Medulla oblongata (tissue), 1 donor: ENCODE data around the gene CYTH2.

Source experiments
- DNase-seq: peaks from one replicate; pipeline ENCODE4 v3.0.0-alpha.2; 2015; ENCODE audit errors: extremely low spot score

Gene CYTH2

DNA sequence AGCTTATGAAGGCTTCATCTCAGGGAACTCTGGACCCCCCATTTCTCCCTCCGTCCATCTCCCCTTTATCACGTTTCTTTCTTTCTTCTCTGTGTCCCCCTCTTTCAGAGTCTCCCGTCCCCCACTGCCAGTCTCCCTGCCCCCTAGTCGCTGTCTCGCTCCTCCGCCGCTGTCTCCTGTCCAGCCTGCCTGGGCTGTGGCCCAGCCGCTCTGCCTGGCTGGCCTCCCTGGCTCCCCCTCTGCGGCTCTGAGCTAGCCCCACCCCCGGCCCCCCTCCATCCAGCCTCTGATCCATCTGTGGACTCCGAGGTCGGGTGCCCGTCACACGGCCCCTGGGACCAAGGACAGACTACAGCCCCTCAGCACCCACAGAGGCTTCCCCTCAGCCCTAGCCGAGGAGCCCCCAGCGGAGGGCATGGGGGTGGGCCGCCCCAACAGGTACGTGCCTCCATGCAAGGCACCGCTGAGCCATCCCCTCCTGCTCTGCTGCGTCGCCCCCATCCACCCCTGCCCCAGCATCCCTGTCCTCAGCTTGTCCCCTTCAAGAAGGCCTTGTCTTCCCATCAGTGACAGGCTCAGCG lies 14.9 kb upstream of the CYTH2 start:
- DNase-seq: peak; percentile 47

DNA sequence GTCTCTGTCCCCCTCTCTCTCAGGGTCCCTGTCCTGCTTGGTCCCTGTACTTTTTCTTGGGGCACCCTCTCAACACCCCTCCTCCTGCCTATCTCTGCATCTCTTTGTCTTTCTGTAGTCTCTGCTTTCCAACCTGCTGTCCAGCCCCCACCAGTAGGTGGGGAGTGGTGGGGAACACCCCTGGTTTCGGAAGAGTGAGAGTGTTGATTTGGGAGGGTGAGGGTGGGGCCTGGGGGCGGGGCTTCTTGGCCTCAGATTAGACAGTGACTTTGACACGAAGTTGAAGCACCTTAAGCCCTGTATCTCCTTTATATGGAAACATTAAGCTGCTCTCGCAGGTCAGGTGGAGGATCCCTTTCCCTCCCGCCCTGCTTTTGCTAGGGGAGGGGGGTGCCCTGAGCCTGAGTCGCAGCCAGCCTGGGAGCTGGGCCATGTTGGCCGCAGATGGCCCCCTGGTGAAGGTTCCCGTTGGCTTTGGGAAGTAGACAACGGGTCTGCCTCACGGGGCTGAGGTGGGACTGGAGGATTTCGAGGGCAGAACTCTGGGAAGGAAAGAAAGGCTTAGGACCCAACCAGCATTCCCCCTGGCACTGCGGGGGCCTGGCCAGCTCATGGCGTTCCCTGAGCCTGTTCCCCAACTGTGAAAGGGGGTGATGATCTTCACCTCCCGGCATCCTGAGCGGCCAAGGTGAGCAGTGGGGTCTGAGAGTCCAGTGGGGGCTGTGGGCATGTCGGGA lies 13.8 kb upstream of the CYTH2 start, which contains the start of gene KCNJ14:
Gene KCNJ14 (plus strand): TSS at position 404 of the 737 bp plus-strand sequence. CDS start 6,151 bp downstream, outside the sequence.
- DNase-seq: peak; percentile 42

DNA sequence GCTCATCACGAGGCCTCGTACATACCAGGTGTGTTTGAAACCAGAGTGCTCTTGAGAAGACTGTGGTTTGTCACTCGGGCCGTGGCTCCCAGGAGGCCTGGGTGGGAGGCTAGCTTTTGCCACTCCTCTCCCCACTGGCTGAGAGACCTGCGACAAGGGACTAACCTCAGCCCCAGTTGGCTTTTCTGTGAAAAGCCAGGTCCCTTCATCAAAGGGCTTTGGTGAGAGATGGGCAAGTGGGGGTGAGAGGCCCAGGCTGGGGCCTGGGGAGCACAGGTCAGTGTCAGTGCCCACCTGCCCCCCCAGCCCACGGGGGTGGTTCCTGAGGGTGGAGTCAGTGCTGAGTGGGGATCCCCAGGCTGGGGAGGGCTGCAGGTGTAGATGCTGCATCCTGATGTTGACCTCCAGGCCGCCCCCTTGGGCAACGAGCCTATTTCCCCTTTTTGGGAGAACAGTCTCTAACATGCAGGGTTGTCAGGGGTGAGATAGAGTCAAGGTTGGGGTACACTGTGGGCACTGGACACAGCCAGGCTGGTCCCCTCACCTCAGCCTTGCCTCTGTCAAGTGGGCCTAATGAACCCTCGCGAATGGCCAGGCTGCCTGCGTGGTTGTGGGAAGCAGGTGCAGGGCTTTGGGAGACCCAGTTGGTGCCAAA lies 13.1 kb upstream of the CYTH2 start:
- no peak for DNase-seq

DNA sequence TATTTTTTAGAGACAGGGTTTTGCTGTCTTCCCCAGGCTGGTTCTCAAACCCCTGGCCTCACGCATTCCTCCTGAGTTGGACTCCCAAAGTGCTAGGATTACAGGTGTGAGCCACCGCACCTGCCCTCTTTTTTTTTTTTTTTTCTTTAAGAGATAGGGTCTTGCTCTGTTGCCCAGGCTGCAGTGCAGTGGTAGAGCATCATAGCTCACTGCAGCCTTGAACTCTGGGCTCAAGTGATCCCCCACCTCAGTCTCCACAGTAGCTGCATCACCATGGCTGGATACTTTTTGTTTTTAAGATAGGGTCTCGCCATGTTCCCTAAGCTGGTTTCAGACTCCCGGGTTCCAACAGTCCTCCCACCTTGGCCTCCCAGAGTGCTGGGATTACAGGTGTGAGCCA lies 12.3 kb upstream of the CYTH2 start:
- DNase-seq: no peak

DNA sequence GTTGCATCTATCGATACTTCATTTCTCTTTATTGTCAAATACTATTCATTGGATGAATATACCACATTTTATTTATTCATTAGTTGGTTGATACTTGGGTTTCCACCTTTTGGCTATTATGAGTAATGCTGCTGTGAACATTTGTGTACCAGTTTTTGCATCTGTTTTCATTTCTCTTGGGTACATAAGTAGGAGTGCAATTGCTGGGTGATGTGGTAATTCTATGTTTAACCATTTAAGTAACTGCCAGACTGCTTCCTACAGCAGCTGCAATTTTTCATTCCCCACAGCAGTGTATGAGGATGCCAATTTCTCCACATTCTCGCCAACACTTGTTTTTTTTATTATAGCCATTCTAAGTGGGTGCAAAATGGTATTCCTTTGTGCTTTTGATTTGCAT lies 11.2 kb upstream of the CYTH2 start:
- no peak for DNase-seq

DNA sequence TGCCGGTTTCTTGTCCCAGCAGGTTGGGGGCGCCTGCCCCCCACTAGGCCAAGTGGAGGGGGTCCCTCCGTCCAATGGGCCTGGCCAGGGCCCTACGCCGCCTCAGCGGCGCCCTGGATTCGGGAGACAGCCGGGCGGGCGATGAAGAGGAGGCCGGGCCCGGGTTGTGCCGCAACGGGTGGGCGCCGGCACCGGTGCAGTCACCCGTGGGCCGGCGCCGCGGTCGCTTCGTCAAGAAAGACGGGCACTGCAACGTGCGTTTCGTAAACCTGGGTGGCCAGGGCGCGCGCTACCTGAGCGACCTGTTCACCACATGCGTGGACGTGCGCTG lies 7.6 kb upstream of the CYTH2 start:
- no peak for DNase-seq

DNA sequence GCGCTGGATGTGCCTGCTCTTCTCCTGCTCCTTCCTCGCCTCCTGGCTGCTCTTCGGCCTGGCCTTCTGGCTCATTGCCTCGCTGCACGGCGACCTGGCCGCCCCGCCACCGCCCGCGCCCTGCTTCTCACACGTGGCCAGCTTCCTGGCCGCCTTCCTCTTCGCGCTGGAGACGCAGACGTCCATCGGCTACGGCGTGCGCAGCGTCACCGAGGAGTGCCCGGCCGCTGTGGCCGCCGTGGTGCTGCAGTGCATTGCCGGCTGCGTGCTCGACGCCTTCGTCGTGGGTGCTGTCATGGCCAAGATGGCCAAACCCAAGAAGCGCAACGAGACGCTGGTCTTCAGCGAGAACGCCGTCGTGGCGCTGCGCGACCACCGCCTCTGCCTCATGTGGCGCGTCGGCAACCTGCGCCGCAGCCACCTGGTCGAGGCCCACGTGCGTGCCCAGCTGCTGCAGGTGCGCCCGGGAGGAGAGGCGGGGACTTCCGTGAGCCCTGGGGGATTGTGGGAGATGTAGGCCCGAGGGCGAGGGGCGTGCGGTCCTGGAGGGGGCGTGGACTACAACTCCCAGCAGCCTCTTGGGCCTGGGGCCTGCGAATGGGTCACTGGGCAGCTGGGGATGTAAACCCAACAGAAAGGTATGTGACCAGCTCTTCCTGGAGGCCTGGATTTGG lies 7.0 kb upstream of the CYTH2 start:
- no peak for DNase-seq

DNA sequence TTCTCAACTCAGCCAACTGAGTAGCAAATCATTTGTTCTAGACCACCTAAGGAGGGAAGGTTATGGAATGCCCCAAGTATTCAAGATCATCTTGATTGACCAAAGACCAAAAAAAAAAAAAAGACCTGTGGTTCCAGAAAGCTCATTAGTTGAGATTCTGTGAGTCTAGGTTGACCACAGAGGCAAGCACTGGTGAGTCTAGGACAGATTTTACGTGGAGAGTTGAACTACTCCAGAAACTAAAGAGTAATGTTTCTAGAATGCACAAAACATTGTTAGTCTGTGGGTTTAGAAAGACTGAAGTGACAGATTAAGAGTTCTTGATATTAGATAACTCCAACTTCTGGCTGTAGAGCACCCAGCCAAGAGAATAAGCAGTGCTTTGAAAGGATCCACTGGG lies 4.0 kb upstream of the CYTH2 start:
- DNase-seq: no peak

DNA sequence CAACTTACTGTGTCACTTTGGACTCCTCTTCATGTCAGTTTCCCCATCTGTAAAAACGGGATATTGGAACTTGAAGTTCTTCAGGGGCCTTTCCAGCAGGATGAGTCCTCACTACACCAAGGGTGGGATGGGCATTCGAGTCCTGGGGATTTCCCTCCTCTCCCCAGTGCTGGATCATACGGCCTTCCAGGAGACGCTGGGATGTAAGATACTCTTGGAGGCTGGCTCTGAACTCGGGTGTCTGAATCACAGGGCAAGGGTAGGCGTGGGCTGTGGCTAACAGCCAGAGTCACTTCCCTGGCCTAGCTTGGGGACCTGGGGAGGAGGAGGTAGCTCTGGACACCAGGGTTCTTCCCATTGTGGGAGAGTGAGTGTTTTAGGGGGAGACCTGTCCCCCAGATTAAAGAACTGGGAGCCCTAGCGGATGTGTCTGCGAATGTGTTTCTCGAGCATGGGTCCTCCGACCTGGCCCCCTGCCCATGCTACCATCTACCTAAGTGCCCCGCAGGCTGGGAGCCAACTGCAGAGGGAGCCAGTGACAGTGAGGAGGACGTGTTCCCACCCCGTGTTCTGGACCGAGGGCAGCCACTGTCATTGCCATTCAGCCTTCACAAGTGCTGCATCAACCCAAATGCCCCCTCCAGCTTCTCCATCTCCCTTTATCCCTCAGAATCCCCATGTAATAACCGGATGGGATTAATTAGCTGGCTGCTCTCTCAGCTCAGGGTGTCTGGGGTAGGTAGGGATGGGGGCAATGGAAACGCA lies 2.4 kb upstream of the CYTH2 start:
- no peak for DNase-seq

DNA sequence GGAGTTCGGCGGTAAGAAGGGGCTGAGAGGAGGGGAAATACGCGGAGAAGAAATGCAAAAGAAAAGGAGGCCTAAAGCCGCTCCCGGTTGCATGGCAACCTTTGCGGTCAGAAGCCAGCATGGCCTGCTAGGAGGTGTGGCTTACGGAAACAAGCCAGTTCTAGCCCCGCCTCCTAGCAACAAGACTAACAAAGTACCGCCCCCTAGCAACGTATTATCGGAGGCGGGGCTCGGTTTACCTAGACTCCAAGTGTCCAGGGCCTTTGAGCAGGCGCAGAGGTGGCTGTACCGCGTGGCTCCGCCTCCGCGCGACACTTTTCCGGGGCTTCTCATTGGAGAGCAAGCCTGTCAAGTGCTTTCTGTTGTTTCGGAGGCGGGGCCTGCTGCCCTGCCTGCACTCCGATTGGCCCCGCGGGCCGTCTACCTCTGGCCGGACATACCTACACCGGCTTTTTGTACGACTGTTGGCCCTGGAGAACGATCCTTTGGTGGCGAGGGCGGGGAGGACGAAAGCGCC lies 339 bp upstream of the CYTH2 start:
- DNase-seq: peak; percentile 100

DNA sequence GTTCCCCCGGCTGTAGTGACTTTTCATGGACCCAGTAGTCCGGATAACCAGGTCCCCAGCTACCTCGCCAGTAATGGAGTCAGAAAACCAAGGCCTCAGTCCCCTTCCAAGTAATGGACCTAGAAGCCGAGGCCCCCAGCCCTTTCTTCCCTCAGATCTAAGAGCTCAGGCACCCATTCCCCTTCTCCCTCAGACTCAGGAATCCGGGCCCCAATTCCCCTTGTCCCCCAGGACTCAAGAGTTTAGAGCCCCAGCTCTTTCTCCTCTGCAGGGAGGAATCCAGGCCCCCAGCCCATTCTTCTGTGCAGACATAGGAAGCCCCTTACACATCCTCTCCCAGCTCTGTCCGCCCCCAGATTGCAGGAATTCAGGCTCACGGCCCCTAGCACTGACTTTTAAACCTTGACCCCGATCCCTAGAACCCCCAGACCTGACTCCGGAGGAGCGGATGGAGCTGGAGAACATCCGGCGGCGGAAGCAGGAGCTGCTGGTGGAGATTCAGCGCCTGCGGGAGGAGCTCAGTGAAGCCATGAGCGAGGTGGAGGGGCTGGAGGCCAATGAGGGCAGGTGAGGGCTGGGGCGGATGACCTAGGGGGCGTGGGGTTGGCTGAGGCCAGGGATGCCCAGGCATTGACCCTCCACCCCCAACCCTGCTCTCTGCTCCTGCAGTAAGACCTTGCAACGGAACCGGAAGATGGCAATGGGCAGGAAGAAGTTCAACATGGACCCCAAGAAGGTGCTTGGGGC lies 938 bp downstream of the CYTH2 start:
- DNase-seq: no peak

DNA sequence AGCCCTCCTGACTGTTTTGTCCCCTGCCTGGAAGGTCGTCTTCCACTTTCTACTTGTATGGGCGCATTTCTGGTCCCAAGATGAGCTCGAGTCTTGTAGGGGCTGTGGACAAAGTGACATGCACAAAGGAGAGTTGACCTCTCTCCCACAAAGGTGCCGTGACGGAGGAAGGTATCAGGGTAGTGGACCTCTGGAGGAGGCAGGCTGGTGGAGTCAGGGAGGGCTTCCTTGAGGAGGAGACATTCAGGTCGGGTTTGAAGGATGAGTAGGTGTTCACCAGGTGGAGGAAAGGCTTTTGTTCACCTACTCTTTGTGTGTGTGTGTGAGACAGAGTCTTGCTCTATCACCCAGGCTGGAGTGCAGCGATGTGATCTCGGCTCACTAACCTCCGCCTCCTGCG lies 1.7 kb downstream of the CYTH2 start:
- DNase-seq: no peak

DNA sequence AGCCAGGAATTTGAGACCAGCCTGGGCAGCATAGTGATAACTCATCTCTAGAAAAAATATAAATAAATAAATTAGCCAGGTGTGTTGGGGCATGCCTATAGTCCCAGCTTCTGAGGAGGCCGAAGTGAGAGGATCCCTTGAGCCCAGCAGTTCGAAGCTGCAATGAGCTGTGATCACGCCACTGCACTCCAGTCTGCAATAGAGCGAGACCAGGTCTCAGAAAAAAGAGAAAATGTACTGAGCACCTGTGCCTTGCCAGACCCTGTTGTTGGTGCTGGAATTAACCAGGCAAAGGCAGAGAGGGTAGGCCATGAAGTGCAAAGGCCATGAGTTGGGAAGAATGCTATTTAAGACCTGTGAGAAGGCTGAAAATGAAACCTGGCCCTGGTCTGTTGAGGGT lies 2.7 kb downstream of the CYTH2 start:
- no peak for DNase-seq

DNA sequence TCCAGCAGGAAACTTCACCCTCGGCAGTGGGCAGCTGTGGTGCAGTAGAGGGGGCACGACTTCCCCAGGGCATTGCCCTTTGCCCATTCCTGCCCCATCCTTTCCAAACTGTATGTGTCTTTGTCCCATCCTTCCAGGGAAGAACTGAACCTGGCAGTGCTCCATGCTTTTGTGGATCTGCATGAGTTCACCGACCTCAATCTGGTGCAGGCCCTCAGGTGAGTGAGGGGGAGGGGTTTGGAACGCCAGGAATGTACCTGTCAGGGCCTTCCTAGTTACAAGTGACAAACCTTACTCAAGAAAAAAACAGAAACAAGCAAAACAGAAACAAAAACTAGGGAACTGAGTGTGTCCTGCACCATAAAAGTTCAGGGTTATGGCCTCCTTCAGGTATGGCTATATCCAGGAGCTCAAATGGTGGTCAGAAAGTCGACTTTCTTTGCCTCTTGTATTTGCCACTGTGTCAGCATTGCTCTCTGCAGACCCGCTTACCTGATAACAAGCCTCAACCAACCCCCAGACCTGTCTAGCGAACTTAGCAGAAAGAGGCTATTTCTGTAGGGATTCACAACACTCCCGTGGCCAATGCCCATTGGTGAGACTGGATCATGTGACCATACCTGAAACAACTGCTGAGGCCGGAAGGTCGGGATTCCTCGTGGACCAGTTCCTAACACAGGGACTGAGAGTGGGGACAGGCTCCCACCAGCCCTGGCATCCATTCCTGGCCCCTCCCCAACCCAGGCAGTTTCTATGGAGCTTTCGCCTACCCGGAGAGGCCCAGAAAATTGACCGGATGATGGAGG lies 4.2 kb downstream of the CYTH2 start:
- no peak for DNase-seq

DNA sequence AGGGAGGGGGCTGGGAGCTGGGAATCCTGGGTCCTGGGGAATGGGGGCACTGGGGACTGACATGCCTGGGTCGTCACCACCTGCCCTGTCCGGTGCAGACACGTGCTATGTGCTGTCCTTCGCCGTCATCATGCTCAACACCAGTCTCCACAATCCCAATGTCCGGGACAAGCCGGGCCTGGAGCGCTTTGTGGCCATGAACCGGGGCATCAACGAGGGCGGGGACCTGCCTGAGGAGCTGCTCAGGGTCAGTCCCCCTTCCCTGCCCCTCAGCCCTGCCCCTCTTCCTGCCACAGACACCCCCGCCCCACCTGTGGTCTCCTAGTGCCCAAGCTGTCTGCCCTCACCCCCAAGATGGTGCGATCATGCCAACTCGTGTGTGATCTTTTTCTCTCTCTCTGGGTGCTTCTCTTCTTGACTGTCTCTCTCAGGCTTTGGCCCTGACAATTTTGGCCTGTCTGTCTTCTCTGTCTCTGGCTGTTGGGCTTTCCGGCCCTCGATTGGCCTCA lies 5.0 kb downstream of the CYTH2 start:
- no peak for DNase-seq

DNA sequence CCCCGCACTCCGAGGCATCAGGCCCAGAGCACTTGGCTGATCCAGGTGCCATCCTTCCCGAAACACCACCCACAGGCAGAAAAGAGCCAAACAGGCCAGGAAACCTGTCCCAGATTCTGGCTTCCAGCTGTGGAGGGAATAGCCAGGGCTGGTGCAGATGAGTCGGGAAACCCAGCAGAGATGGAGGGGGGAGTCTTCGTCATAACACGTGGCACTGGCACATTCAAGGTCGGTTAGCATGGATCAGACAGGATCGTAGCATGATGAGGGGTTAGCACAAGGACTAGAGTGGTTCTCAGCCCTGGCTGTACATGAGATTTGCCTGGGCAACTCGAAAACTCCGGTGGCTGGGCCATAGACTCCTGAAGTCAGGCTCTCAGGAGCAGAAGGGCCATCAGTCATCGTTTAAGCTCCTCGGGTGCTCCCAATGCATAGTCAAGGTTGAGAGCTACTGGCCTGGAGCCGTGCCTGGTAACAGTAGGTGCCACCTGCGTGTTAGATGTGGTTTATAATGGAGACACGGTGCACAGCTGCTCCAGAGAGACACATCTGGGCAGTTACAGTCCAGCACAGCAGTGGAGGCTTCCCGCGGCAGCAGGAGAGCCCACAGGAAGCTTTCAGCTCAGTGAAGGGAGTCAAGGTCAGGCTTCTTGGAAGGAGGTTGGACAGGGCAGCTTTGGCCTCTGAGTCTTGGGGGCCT lies 6.3 kb downstream of the CYTH2 start:
- DNase-seq: no peak

DNA sequence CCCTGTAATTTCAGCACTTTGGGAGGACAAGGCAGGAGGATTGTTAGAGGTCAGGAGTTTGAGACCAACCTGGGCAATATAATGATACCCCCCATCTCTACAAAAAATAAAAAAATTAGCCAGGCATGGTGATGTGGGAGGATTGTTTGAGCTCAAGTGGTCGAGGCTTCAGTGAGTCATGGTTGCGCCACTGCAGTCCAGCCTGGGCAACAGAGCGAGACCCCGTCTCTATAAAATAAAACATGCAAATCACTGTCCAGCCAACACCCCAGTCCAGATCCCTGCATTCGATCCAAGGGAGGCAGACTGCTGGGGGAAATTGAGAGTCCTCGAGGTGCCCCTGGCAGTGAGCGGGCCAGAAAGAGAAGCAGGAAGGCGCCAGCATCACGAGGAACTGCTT lies 7.0 kb downstream of the CYTH2 start:
- DNase-seq: no peak

DNA sequence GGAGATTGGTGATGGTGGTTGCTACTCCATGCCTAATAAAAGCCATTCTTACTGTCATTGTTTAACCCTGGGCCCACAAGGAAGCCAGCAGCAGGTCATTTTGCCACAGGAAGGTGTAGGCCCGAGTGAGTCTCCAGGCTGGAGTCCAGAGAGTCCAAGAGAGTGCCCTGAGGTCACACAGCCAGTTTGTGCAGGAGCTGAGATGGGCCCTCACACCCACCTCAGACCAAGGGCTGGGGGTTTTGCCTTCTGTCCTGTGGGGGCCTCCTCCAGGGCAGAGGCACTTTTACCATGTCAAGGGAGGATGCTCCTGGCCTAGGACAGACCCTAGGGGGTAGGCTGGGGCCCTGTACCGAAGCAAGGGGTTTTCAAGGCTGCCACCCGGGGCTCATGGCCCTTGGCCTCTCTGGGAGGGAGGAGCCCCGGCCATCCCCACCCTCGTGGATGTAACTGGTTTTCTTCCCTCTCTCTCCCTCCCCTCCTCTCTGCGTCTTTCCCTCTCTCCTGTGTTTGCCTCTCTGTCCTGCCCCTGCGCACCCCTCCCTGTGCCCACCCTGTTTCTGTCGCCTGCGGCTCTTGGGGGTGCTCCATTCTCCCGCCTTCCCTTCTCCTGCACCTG lies 8.0 kb downstream of the CYTH2 start:
- no peak for DNase-seq
